Smooth muscle cell (in vitro differentiated cells): Measurements from ENCODE around the gene GPATCH3. TPM values are rescaled to one million over a fixed set of nuclear protein-coding genes. Genes with fewer than 3 reads are reported as not detected.

Source experiments
- DNase-seq: peaks from one replicate; lab custom pipeline; 2025; ENCODE audit not compliant: unreplicated experiment; lab: John Stamatoyannopoulos, UW
- H2AFZ ChIP-seq: fragments of 200-600 bp; sonication (generic); 2 replicates; pipeline ENCODE4 v1.6.0; 2016; ENCODE audit warnings: antibody characterized with exemption, low read depth, mild to moderate bottlenecking
- H3F3A ChIP-seq: fragments of 200-600 bp; sonication (generic); 2 replicates; pipeline ENCODE4 v1.6.0; 2017; ENCODE audit warnings: antibody characterized with exemption, low read depth
- H3K27ac ChIP-seq: fragments of 200-600 bp; sonication (generic); 2 replicates; pipeline ENCODE4 v1.5.1; 2016; ENCODE audit warnings: low read depth, mild to moderate bottlenecking
- H3K27me3 ChIP-seq: fragments of 200-600 bp; sonication (generic); 2 replicates; pipeline ENCODE4 v1.6.1; 2016; ENCODE audit warnings: low read depth, mild to moderate bottlenecking
- H3K36me3 ChIP-seq: fragments of 200-600 bp; sonication (generic); 2 replicates; pipeline ENCODE4 v1.5.1; 2016; ENCODE audit warnings: low read depth
- H3K4me1 ChIP-seq: fragments of 200-600 bp; sonication (generic); 2 replicates; pipeline ENCODE4 v1.5.1; 2016; ENCODE audit warnings: low read depth
- H3K4me2 ChIP-seq: fragments of 200-600 bp; sonication (generic); 2 replicates; pipeline ENCODE4 v1.6.0; 2016; ENCODE audit warnings: mild to moderate bottlenecking
- H3K4me3 ChIP-seq: fragments of 200-600 bp; sonication (generic); 2 replicates; pipeline ENCODE4 v1.5.1; 2016; ENCODE audit warnings: mild to moderate bottlenecking
- H3K79me2 ChIP-seq: fragments of 200-600 bp; sonication (generic); 2 replicates; pipeline ENCODE4 v1.6.0; 2016; ENCODE audit warnings: low read depth, mild to moderate bottlenecking
- H3K9ac ChIP-seq: fragments of 200-600 bp; sonication (generic); 2 replicates; pipeline ENCODE4 v1.6.0; 2016; ENCODE audit warnings: low read depth
- H3K9me3 ChIP-seq: fragments of 200-600 bp; sonication (generic); replicated peaks from 2 replicates; pipeline ENCODE4 v1.5.1; 2016; ENCODE audit warnings: low read depth
- H4K20me1 ChIP-seq: fragments of 200-600 bp; sonication (generic); 2 replicates; pipeline ENCODE4 v1.6.0; 2016; ENCODE audit warnings: low read depth
- CTCF ChIP-seq: fragments of 200-600 bp; sonication (generic); IDR thresholded peaks from 2 replicates; pipeline ENCODE4 v1.5.1; 2017; ENCODE audit warnings: borderline replicate concordance, mild to moderate bottlenecking, antibody characterized with exemption; ENCODE audit not compliant: insufficient read depth, poor library complexity, severe bottlenecking
- WGBS: methylation state at CpG from one replicate; pipeline ENCODE4 v1.1.7; 2016; ENCODE audit warnings: low lambda C conversion rate; 5-methylcytosine and 5-hydroxymethylcytosine counted together
- polyA plus RNA-seq: library from polyadenylated mRNA; unstranded; fragments of >200 nt; fragmentation: Nextera tagmentation; extraction: Ambion mirVana; gene quantifications from 2 replicates; pipeline ENCODE4 v1.2.1, GENCODE V29; 2016
- total RNA-seq: library from RNA; depleted of rRNA; stranded (reverse); fragments of >200 nt; gene quantifications from 2 replicates; pipeline ENCODE4 v1.2.3, GENCODE V29; 2014

Gene GPATCH3
- total and polyA plus RNA-seq, 2 experiments from 2014 or later = 5.6 to 17.4 TPM

DNA sequence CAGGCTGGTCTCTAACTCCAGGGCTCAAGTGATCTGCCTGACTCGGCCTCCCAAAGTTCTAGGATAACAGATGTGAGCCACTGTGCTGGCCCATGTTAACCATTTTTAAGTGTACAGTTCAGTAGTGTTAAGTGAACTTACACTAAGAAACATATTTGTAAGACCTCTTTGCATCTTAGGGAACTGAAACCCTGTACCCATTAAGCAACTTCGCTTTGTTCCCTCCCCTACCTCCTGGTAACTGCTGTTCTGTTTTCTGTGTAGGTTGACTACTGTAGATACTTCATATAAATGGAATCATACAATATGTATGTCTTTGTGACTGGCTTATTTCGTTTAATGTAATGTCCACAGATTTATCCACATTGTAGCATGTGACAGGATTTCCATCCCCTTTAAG lies 32.3 kb upstream of the GPATCH3 start:
- Histone ChIP-seq H3F3A (no peaks in the 10 kb centered on the region), H3K4me1 (no peaks in the 10 kb centered on the region), H2AFZ (no peak overlapping the region), H3K9me3 (no peaks in the 10 kb centered on the region), H3K79me2 (peaks cover 29% of the 10 kb centered on the region), H3K4me2 (no peak overlapping the region), H3K27ac (no peak overlapping the region), H3K4me3 (no peak overlapping the region), H3K36me3 (peaks cover 10% of the 10 kb centered on the region), H4K20me1 (peaks cover 18% of the 10 kb centered on the region), H3K9ac (no peak overlapping the region), H3K27me3 (no peaks in the 10 kb centered on the region)
- no peak for TF ChIP-seq CTCF
- WGBS = 97% methylated on average over 3 of the region's 3 CpGs
- DNase-seq = no peak

GRCh38 chr1:26923711-26924110 lies 23.4 kb upstream of the GPATCH3 start:
- no peak overlapping the region for H3K27ac ChIP-seq
- H3K9me3 ChIP-seq = no peaks in the 10 kb centered on the region
- WGBS = 100% methylated on average over 3 of the region's 3 CpGs
- no peak overlapping the region for H3K4me2 ChIP-seq
- H3K9ac ChIP-seq = no peak overlapping the region
- peaks cover 3% of the 10 kb centered on the region for H3F3A ChIP-seq
- H3K4me3 ChIP-seq = no peak overlapping the region
- H3K27me3 ChIP-seq = no peaks in the 10 kb centered on the region
- H3K4me1 ChIP-seq = peaks cover 16% of the 10 kb centered on the region
- peaks cover 10% of the 10 kb centered on the region for H3K36me3 ChIP-seq
- H2AFZ ChIP-seq = no peak overlapping the region
- peaks cover 55% of the 10 kb centered on the region for H3K79me2 ChIP-seq
- TF ChIP-seq CTCF = no peak
- H4K20me1 ChIP-seq = peaks cover 35% of the 10 kb centered on the region
- DNase-seq = no peak

DNA sequence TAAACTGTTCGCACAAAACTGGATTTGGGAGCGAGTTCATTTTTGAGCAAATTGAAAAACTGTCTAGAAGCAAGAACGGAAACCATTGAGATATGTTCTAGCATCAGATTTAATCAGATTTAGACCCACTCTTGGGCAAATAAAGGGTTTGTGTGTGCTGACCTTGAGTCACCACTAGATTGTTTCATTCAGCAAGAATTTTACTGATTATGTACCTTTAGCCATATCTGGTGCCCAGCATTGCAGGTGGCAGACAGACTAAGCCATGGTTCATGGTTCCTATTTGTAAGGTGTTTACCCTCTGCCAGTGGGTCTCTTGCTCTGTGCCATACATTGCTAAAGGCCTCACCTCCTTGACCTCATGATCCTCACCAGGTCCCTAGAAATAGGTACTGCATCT lies 22.6 kb upstream of the GPATCH3 start:
- Histone ChIP-seq H3K4me1 (peaks cover 16% of the 10 kb centered on the region), H3K9ac (no peak overlapping the region), H3K79me2 (peaks cover 48% of the 10 kb centered on the region), H3K4me3 (peak overlapping the region; percentile 84), H3K36me3 (peaks cover 4% of the 10 kb centered on the region), H3K4me2 (peak overlapping the region; percentile 98), H3K9me3 (no peaks in the 10 kb centered on the region), H4K20me1 (peaks cover 28% of the 10 kb centered on the region), H2AFZ (no peak overlapping the region), H3F3A (peaks cover 3% of the 10 kb centered on the region), H3K27me3 (no peaks in the 10 kb centered on the region), H3K27ac (peak overlapping the region; percentile 91)
- 96% methylated on average over 3 of the region's 3 CpGs for WGBS
- no peak for TF ChIP-seq CTCF
- no peak for DNase-seq

GRCh38 chr1:26922431-26922729 lies 22.1 kb upstream of the GPATCH3 start:
- Histone ChIP-seq H3K27ac (peak overlapping the region; percentile 91), H3K79me2 (peaks cover 45% of the 10 kb centered on the region), H3K9ac (peak overlapping the region; percentile 84), H3F3A (peaks cover 3% of the 10 kb centered on the region), H3K36me3 (no peaks in the 10 kb centered on the region), H2AFZ (peak overlapping the region; percentile 94), H4K20me1 (peaks cover 23% of the 10 kb centered on the region), H3K9me3 (no peaks in the 10 kb centered on the region), H3K4me3 (peak overlapping the region; percentile 84), H3K4me1 (peaks cover 16% of the 10 kb centered on the region), H3K4me2 (peak overlapping the region; percentile 98), H3K27me3 (no peaks in the 10 kb centered on the region)
- WGBS = 47% methylated on average over 6 of the region's 6 CpGs
- no peak for TF ChIP-seq CTCF
- no peak for DNase-seq
